Activated gamma-delta T cell treated with Interleukin-2 at 50 U/mL for 16 hours (primary cell): ENCODE results near the gene ZNF182.
"Not testable (repeated sequence)": the region's sequence is repeated elsewhere in the genome, so short reads cannot be mapped to it uniquely, and the experiment has no call there.

Source experiments
- DNase-seq: peaks from one replicate; pipeline ENCODE4 v3.0.0-alpha.2; 2020

The ZNF182 gene

GRCh38 chrX:47992669-47993068, 11.1 kb downstream of the ZNF182 start:
- no peak for DNase-seq

GRCh38 chrX:47992095-47992380, 11.8 kb downstream of the ZNF182 start:
- DNase-seq = no peak

GRCh38 chrX:47991263-47992094, 12.3 kb downstream of the ZNF182 start:
- DNase-seq = no peak

GRCh38 chrX:47976254-47977151, 27.3 kb downstream of the ZNF182 start:
- no peak for DNase-seq

- DNase-seq = no peak
These were observed 30.6 kb downstream of the ZNF182 start for GRCh38 chrX:47973235-47973634.

GRCh38 chrX:47965526-47965925, 38.3 kb downstream of the ZNF182 start:
- not testable (repeated sequence) for DNase-seq

- DNase-seq = not testable (repeated sequence)
These were observed 42.0 kb downstream of the ZNF182 start for GRCh38 chrX:47961830-47962229.

- DNase-seq = no peak
These were observed 43.4 kb downstream of the ZNF182 start for GRCh38 chrX:47960406-47960805.

- DNase-seq = no peak
These were observed 44.9 kb downstream of the ZNF182 start for GRCh38 chrX:47958761-47959342.

GRCh38 chrX:47958206-47958605, 45.6 kb downstream of the ZNF182 start:
- not testable (repeated sequence) for DNase-seq

- DNase-seq = no peak
These were observed 47.8 kb downstream of the ZNF182 start for GRCh38 chrX:47956016-47956415.

- not testable (repeated sequence) for DNase-seq
These were observed 48.5 kb downstream of the ZNF182 start for GRCh38 chrX:47955295-47955694.

- no peak for DNase-seq
These were observed 62.4 kb downstream of the ZNF182 start for GRCh38 chrX:47941423-47941822.

- DNase-seq = no peak
These were observed 63.3 kb downstream of the ZNF182 start for GRCh38 chrX:47940448-47940847.

GRCh38 chrX:47936940-47937317, 66.9 kb downstream of the ZNF182 start:
- no peak for DNase-seq

- no peak for DNase-seq
These were observed 67.4 kb downstream of the ZNF182 start for GRCh38 chrX:47936224-47936939.

GRCh38 chrX:47933946-47934345, 69.8 kb downstream of the ZNF182 start:
- DNase-seq = no peak

- not testable (repeated sequence) for DNase-seq
These were observed 71.8 kb downstream of the ZNF182 start for GRCh38 chrX:47931970-47932369.

- no peak for DNase-seq
These were observed 76.6 kb downstream of the ZNF182 start for GRCh38 chrX:47927212-47927611.
